Fibroblast of the aortic adventitia (primary cell): Measurements from ENCODE around the gene TMPRSS7. TPM values are rescaled to one million over a fixed set of nuclear protein-coding genes. Genes with fewer than 3 reads are reported as not detected.
"Not testable (repeated sequence)": the region's sequence is repeated elsewhere in the genome, so short reads cannot be mapped to it uniquely, and the experiment has no call there.

Experiments
- DNase-seq: peaks from one replicate; pipeline ENCODE4 v3.0.0-alpha.2; 2010; ENCODE audit warnings: low read depth
- H3K4me3 ChIP-seq: 2 replicates; pipeline ENCODE4 v1.5.1; 2011; ENCODE audit warnings: low read depth, mild to moderate bottlenecking, control low read depth, low read length, moderate library complexity
- total RNA-seq: library from RNA; depleted of rRNA; stranded (reverse); fragments of >200 nt; gene quantifications from 2 replicates; pipeline ENCODE4 v1.2.3, GENCODE V29; 2012; ENCODE audit warnings: low replicate concordance
- TF ChIP-seq, protein P1 (sequence below): IDR thresholded peaks from 2 replicates; pipeline ENCODE4 v1.5.1; 2011; ENCODE audit warnings: mild to moderate bottlenecking, low read length, control low read depth, inconsistent platforms; ENCODE audit not compliant: insufficient read depth

The TMPRSS7 gene
- total RNA-seq, 1 donor, result not detected

DNA sequence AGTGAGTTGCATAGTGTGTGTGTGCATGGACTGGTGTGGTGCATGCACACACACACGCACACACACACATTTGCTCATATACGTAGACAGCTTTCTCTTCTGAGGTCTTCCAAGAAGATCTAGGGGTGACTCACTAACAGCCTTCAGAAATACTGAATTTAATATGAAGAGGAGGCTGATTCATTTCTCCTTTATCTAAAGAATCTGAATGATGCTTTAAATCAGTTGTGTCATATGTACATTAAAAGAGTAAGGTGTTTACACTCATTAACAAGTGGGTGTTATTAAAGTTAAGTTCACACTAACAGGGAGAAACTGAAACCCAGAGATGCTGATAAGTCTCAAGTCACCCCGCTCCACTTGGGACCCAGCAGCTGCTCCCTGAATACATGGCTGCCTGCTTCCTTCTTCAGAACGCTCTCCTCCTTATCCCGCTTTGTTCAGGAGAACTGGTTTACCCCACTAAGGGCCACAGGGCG is 22.0 kb downstream of the TMPRSS7 start:
- DNase-seq, result peak; percentile 67
- no peak overlapping the region for H3K4me3 ChIP-seq
- TF ChIP-seq, protein P1, sequence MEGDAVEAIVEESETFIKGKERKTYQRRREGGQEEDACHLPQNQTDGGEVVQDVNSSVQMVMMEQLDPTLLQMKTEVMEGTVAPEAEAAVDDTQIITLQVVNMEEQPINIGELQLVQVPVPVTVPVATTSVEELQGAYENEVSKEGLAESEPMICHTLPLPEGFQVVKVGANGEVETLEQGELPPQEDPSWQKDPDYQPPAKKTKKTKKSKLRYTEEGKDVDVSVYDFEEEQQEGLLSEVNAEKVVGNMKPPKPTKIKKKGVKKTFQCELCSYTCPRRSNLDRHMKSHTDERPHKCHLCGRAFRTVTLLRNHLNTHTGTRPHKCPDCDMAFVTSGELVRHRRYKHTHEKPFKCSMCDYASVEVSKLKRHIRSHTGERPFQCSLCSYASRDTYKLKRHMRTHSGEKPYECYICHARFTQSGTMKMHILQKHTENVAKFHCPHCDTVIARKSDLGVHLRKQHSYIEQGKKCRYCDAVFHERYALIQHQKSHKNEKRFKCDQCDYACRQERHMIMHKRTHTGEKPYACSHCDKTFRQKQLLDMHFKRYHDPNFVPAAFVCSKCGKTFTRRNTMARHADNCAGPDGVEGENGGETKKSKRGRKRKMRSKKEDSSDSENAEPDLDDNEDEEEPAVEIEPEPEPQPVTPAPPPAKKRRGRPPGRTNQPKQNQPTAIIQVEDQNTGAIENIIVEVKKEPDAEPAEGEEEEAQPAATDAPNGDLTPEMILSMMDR, result no peak

DNA sequence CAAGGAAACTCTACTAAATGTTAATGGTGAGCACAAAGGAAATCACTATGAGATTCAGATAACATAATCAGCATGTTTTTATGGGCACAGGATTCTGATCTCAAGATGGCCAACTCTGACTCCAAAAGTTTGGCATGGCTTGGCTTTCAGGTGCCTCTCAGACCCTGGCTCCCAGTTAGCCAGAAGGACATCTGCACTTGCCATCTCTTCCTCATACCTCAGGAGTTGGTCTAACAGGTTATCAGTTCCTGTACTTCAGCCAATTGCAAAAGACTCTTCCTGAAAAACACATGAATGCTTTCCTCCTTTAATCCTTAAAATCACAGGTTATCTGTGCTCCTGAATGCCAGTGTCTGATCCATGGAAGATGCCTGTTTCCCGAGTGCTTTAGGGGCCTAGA is 25.0 kb downstream of the TMPRSS7 start:
- TF ChIP-seq, protein P1, result no peak
- H3K4me3 ChIP-seq, result no peak overlapping the region
- DNase-seq, result no peak

DNA sequence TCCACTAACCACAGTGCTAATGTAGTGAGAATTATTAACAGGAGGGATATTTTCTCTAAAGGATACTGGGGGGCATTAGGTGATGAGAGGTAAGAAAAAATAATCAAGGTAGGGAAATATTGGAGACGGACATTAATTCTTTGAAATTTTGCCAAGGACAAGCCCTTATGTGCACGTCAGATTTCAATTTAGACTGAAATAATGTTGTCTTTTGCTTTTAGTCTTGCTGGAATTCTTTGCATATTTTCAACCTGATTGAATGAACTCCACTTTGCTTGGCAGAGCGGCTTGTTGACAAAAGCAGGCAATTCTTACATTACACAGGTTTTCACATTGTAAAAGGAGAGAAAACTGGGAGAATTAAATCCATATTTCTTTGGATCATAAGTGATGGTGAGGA is 26.6 kb downstream of the TMPRSS7 start:
- peak; percentile 70 for DNase-seq

DNA sequence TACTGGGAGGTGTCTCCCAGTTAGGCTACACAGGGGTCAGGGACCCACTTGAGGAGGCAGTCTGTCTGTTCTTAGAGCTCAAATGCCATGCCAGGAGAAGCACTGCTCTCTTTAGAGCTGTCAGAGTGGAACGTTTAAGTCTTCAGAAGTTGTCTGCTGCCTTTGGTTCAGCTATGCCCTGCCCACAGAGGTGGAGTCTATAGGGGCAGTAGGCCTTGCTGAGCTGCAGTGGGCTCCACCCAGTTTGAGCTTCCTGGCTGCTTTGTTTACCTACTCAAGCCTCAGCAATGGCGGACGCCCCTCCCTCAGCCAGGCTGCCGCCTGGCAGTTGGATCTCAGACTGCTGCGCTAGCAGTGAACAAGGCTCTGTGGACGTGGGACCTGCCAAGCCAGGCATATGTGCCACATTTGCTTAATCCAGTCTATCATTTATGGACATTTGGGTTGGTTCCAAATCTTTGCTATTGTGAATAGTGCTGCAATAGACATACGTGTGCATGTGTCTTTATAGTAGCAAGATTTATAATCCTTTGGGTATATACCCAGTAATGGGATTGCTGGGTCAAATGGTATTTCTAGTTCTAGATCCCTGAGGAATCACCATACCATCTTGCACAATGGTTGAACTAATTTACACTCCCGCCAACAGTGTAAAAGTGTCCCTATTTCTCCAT is 38.0 kb downstream of the TMPRSS7 start:
- H3K4me3 ChIP-seq, DNase-seq: not testable (repeated sequence)

More for the DNA sequence above, 26.6 kb downstream of the TMPRSS7 start:
- H3K4me3 ChIP-seq, result no peak overlapping the region
- TF ChIP-seq, protein P1, result no peak

DNA sequence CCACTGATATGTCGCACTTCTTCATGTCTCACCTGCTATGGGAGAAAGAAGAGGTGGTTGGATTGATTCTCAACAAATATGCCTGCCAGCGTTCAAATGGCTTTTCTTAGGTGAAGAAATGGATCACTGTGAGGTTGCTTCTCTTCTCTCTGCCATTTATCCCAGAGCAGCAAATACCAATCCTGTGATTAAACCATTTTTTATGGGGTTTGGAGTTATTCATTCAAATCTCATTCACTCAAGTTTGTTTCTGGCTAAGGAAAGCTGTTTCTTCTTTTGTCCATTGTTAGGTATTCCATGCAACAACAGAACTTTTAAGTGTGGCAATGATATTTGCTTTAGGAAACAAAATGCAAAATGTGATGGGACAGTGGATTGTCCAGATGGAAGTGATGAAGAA is 39.5 kb downstream of the TMPRSS7 start:
- DNase-seq, result peak; percentile 38
- H3K4me3 ChIP-seq, result no peak overlapping the region
- TF ChIP-seq, protein P1, result no peak

DNA sequence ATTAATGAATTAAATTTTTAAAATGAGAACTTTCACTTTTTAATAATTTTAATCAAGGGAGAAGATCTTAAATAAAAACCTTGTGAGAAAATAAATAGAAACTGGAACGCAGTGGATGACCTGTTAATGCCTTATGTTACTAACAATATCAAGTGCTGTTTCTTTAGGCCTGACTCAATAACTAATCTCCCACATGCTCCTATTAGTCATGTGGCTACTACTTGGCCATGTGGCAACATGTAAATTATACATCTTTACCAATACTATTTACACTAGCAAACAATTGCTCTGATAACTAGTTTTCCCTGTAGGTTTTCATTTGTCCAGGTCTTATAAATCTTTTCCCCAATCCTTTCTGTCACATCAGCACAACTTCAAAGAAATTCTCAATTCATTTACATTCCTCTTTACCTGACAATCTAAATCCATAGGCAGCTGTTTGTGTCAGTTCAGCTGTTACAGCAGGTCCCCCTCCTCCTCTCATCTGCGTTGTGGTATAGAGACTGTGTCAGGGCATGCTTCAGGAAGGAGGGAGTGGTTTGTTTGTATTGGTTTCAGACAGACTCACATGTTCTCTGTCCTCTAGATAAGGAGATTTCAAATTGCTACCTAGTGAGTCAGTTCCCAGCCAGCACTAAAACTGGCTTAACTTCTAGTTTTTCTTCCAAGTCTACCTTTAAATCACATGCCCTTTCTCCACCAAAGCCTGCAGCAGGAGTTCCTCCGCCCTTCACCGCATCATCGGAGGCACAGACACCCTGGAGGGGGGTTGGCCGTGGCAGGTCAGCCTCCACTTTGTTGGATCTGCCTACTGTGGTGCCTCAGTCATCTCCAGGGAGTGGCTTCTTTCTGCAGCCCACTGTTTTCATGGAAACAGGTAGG is 40.3 kb downstream of the TMPRSS7 start:
- TF ChIP-seq, protein P1, result no peak
- peak overlapping the region; percentile 39 for H3K4me3 ChIP-seq
- DNase-seq, result peak; percentile 95
